SH-SY5Y (cell line): ENCODE data around the gene HLF.

Source experiments
- GATA2 ChIP-seq: IDR thresholded peaks from 2 replicates; pipeline ENCODE4 v1.6.1; 2011; ENCODE audit warnings: mild to moderate bottlenecking, low read depth, low read length
- GATA3 ChIP-seq: IDR thresholded peaks from 2 replicates; pipeline ENCODE4 v1.6.1; 2011; ENCODE audit warnings: low read depth, mild to moderate bottlenecking, low read length, moderate library complexity

Gene HLF

DNA sequence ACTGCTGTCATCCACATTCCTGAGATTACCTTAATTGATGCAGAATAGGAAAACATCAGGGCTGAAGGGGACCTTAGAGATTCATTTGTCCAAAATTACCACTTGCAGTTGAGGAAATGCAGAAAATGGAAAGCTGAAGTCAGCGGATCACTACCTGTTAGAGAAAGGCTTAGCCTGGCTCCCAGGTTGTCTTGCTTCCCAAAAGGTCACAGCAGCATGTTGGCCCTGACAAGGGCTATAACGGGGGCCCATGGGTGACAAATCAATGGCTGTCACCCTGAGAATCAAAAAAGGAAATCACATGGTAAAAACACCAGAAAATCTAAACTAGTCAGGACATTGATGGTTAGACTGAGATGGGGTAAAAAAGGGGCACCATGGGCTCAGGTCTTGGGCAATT is 51.7 kb downstream of the HLF start:
- no peak for TF ChIP-seq GATA3
- TF ChIP-seq GATA2, result no peak

DNA sequence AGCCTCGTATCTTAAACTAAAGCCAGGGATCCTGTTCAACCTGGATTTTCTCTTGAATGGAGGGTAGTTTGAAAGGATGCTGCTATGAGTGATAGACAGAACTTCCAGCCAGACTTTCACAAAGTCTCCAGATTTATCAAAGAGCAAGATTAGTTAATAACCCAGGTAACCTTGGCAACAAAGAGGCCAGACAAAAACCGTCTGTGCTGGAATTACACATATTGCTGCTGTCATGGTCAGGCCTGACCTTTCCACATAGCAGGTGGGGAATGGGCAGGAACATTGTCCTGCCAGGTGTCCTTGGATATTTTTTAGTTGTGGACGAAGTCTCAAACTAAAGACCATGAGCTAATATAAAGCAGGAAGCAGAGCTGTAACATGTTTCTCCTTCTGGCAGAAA is 52.5 kb downstream of the HLF start:
- TF ChIP-seq GATA3, result no peak
- no peak for TF ChIP-seq GATA2

DNA sequence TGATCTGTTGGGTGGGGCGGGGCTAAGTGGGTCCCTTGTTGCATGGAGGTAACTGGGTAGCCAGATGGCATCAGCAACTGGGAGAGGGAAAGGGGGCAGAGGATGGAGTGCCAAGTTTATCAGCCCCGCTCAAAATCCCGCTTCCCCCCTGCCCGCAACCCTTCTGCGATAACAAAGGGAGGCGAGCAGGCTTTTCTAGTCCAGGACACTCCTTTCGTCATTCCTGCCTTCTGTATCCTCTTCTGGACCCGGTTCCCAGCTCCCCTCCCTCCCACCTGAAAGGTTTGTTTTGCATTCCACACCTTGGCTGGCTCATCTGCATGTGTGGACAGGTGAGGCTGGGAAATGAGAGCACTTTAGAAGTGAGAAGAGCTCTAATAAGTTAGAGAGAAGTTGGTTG is 53.3 kb downstream of the HLF start:
- no peak for TF ChIP-seq GATA2
- no peak for TF ChIP-seq GATA3

DNA sequence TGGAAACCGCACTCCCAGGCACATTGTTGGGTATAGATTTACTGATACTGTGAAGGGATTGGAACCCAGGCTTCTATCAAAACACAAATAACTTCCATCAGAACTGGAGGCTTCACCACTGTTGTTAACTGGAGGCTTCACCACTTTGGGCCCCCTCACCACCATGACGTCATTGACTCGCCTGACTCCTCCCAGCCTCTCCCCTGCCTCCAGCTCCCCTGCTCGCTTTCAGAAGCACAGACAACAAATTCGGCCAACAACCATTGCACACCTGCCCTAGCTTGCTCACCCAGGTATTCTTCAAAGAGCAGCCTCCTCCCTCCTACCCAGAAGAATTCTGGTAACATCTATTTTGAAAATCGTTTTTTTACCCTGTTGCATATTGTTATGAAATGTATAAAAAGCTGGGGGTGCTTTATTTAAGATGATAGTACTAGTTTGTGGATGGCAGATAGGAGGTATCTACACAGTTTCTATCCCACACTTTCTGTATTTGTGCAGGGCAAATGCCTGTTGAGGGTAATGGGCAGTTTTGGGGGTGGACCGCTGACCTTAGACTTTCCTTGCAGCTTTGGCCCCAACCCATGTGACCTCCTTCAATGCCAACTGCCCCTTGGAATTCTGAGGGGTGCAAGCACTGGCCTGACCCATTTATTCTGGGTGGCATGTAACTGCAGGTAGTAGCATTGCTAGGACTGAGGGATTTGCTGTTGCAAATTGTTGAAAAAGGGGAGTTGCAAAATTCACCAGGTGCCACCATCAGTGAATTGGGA is 54.1 kb downstream of the HLF start:
- TF ChIP-seq GATA2, result no peak
- TF ChIP-seq GATA3, result no peak

DNA sequence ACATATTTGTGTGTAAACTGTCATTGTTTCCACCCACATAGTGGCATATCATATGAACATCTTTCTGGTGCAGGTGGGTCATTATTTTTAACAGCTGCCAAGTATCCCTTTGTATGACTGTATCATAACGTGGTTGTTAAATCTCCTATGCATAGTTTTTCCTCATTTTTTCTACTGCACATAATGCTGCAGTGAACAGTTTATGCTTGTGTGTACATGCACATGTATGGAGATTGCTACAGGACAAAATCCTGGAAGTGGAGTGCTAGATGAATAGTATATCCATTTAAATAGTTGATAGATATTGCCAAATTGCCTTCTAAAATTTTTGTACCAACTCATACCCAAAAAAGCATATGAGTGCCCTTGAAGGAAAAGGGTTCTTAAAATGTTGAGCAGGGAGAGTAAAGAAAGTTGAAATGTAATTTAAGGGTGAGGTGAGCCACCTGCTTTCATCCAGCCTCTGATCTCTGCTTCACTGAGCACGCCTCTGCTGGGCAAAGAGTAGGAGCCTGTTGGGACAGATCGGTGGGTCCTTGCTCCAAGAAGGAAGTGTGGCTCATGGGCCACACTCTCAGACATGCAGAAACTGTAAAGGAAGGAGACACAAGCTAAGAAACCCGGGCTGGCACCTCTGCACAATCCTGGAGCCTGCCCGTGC is 55.3 kb downstream of the HLF start:
- TF ChIP-seq GATA3 (no peak), GATA2 (no peak)

DNA sequence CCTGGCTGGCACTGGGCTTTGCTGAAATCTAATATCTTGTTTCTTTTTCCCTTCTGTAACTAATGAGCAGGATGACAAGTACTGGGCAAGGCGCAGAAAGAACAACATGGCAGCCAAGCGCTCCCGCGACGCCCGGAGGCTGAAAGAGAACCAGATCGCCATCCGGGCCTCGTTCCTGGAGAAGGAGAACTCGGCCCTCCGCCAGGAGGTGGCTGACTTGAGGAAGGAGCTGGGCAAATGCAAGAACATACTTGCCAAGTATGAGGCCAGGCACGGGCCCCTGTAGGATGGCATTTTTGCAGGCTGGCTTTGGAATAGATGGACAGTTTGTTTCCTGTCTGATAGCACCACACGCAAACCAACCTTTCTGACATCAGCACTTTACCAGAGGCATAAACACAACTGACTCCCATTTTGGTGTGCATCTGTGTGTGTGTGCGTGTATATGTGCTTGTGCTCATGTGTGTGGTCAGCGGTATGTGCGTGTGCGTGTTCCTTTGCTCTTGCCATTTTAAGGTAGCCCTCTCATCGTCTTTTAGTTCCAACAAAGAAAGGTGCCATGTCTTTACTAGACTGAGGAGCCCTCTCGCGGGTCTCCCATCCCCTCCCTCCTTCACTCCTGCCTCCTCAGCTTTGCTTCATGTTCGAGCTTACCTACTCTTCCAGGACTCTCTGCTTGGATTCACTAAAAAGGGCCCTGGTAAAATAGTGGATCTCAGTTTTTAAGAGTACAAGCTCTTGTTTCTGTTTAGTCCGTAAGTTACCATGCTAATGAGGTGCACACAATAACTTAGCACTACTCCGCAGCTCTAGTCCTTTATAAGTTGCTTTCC is 56.0 kb downstream of the HLF start:
- no peak for TF ChIP-seq GATA2
- TF ChIP-seq GATA3, result no peak

DNA sequence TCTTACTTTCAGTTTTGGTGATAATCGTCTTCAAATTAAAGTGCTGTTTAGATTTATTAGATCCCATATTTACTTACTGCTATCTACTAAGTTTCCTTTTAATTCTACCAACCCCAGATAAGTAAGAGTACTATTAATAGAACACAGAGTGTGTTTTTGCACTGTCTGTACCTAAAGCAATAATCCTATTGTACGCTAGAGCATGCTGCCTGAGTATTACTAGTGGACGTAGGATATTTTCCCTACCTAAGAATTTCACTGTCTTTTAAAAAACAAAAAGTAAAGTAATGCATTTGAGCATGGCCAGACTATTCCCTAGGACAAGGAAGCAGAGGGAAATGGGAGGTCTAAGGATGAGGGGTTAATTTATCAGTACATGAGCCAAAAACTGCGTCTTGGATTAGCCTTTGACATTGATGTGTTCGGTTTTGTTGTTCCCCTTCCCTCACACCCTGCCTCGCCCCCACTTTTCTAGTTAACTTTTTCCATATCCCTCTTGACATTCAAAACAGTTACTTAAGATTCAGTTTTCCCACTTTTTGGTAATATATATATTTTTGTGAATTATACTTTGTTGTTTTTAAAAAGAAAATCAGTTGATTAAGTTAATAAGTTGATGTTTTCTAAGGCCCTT is 56.8 kb downstream of the HLF start:
- TF ChIP-seq GATA2, result no peak
- TF ChIP-seq GATA3, result no peak

DNA sequence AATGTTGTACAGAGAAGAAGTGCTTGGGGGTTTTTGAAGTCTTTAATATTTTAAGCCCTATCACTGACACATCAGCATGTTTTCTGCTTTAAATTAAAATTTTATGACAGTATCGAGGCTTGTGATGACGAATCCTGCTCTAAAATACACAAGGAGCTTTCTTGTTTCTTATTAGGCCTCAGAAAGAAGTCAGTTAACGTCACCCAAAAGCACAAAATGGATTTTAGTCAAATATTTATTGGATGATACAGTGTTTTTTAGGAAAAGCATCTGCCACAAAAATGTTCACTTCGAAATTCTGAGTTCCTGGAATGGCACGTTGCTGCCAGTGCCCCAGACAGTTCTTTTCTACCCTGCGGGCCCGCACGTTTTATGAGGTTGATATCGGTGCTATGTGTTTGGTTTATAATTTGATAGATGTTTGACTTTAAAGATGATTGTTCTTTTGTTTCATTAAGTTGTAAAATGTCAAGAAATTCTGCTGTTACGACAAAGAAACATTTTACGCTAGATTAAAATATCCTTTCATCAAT is 57.8 kb downstream of the HLF start:
- TF ChIP-seq GATA3 (no peak), GATA2 (no peak)

DNA sequence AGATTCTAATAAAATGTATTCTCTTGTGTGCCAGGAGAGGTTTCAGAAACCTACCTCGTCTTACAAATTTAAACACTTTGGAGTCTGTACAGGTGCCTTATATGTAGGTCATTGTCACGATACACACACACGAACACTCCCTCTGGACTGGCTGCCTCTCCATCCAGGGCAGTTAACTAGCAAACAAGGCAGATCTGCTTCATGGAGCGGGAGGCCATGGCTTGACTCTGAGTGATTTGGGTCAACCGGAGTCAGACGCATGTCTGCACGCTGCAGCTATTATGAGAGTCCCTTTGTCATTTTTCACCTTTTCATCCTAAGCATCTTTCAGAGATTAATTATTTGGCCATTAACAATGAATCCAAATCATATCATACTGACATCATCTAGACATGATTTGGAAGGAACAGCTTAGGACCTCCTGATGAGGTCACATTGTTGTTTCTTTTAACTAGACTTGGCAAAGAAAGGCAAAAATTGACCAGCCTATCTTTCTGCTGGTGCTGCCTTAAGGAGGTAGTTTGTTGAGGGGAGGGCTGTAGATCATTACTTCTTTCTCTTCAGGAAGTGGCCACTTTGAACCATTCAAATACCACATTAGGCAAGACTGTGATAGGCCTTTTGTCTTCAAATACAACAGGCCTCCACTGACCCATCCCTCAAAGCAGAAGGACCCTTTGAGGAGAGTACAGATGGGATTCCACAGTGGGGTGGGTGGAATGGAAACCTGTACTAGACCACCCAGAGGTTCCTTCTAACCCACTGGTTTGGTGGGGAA is 58.9 kb downstream of the HLF start:
- TF ChIP-seq GATA2 (no peak), GATA3 (no peak)

DNA sequence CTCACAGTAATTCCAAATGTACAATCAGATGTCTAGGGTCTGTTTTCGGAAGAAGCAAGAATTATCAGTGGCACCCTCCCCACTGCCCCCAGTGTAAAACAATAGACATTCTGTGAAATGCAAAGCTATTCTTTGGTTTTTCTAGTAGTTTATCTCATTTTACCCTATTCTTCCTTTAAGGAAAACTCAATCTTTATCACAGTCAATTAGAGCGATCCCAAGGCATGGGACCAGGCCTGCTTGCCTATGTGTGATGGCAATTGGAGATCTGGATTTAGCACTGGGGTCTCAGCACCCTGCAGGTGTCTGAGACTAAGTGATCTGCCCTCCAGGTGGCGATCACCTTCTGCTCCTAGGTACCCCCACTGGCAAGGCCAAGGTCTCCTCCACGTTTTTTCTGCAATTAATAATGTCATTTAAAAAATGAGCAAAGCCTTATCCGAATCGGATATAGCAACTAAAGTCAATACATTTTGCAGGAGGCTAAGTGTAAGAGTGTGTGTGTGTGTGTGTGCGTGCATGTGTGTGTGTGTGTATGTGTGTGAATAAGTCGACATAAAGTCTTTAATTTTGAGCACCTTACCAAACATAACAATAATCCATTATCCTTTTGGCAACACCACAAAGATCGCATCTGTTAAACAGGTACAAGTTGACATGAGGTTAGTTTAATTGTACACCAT is 59.7 kb downstream of the HLF start:
- TF ChIP-seq GATA3 (no peak), GATA2 (no peak)

DNA sequence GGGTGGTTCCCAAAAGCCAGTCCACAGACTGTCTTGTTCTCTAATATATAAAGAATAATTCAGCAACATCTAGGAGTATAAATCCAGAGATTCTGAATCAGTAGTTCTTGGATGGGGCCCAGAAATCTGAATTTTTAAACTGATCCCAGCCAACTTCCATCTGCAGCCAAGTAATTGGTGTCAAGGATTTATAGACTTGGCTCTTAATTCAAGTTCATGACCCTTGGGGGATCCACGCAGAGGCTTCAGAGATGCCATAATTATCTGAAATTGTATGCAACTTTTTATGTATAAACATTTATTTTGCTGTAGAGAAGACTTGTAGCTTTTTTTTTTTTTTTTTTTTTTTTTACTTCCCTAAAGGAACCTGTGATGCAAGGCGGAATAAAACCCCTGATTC is 60.6 kb downstream of the HLF start:
- TF ChIP-seq GATA2 (no peak), GATA3 (no peak)

DNA sequence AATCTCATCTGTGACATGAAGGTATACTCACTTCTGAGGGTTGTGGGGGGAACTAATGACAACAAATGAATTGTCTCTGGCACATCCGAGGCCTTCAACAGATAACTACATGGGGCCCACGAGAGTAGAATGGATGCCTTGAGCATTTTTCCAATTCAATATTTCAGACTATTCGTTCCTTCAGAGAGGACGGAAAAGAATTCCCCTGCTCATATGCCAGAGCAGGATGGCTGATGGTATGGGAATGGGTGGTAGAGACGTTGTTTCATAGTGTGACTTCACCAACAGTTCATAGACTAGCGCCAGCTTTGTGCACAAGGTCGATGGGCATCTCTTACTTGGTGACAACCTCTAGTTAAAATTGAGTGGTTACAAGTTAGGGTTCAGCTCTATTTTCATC is 61.3 kb downstream of the HLF start:
- TF ChIP-seq GATA2 (no peak), GATA3 (no peak)
